HEK293T (cell line): Measurements from ENCODE around the gene TBC1D8.

ENCODE experiments used
- CTCF ChIA-PET: fragments of 350-600 bp; formaldehyde crosslinking; extraction: SDS; loops from one replicate; lab custom pipeline; 2021; ENCODE audit warnings: antibody characterized with exemption, inconsistent platforms; lab: Yijun Ruan, JAX
- POLR2A ChIA-PET: fragments of 350-600 bp; formaldehyde crosslinking; extraction: SDS; loops from one replicate; lab custom pipeline; 2020; ENCODE audit warnings: antibody characterized with exemption, inconsistent platforms; lab: Yijun Ruan, JAX
- DNase-seq: peaks from one replicate; pipeline ENCODE4 v3.0.0; 2012; ENCODE audit warnings: mixed read lengths; ENCODE audit errors: extremely low spot score
- ARNT ChIP-seq: fragments of 450-650 bp; IDR thresholded peaks from 2 replicates; pipeline ENCODE4 v1.6.1; 2017; ENCODE audit warnings: mild to moderate bottlenecking
- BHLHE40 ChIP-seq: fragments of 450-650 bp; IDR thresholded peaks from 2 replicates; pipeline ENCODE4 v1.6.1; 2016; ENCODE audit warnings: mild to moderate bottlenecking, moderate library complexity, borderline replicate concordance
- CTBP1 ChIP-seq: fragments of 450-650 bp; IDR thresholded peaks from 2 replicates; pipeline ENCODE4 v1.6.1; 2016; ENCODE audit warnings: borderline replicate concordance
- ELF4 ChIP-seq: fragments of 450-650 bp; IDR thresholded peaks from 2 replicates; pipeline ENCODE4 v1.6.1; 2017; ENCODE audit warnings: antibody characterized with exemption
- FOXA1 ChIP-seq: fragments of 450-650 bp; IDR thresholded peaks from 2 replicates; pipeline ENCODE4 v1.6.1; 2016; ENCODE audit warnings: mild to moderate bottlenecking
- FOXK2 ChIP-seq: fragments of 450-650 bp; IDR thresholded peaks from 2 replicates; pipeline ENCODE4 v1.6.1; 2016; ENCODE audit warnings: mild to moderate bottlenecking
- FOXM1 ChIP-seq: fragments of 450-650 bp; IDR thresholded peaks from 2 replicates; pipeline ENCODE4 v1.6.1; 2017; ENCODE audit warnings: mild to moderate bottlenecking, borderline replicate concordance
- HDGF ChIP-seq: fragments of 450-650 bp; IDR thresholded peaks from 2 replicates; pipeline ENCODE4 v1.6.1; 2017; ENCODE audit warnings: antibody characterized with exemption, borderline replicate concordance
- L3MBTL2 ChIP-seq: fragments of 450-650 bp; conservative IDR thresholded peaks from 2 replicates; pipeline ENCODE4 v1.6.1; 2016; ENCODE audit warnings: mild to moderate bottlenecking
- LEF1 ChIP-seq: fragments of 450-650 bp; IDR thresholded peaks from 2 replicates; pipeline ENCODE4 v1.6.1; 2017; ENCODE audit warnings: mild to moderate bottlenecking, borderline replicate concordance
- NFRKB ChIP-seq: fragments of 450-650 bp; IDR thresholded peaks from 2 replicates; pipeline ENCODE4 v1.6.1; 2016; ENCODE audit warnings: mild to moderate bottlenecking, moderate library complexity
- SP1 ChIP-seq: fragments of 450-650 bp; IDR thresholded peaks from 2 replicates; pipeline ENCODE4 v1.6.1; 2017
- SUZ12 ChIP-seq: fragments of 450-650 bp; IDR thresholded peaks from 2 replicates; pipeline ENCODE4 v1.6.1; 2016; ENCODE audit warnings: mild to moderate bottlenecking
- TARDBP ChIP-seq: fragments of 450-650 bp; IDR thresholded peaks from 2 replicates; pipeline ENCODE4 v1.6.1; 2016
- ZNF384 ChIP-seq: fragments of 450-650 bp; IDR thresholded peaks from 2 replicates; pipeline ENCODE4 v1.6.1; 2016
- TF ChIP-seq, protein P1 (sequence below): fragments of 450-650 bp; IDR thresholded peaks from 2 replicates; pipeline ENCODE4 v1.6.1; 2016

Gene TBC1D8

DNA sequence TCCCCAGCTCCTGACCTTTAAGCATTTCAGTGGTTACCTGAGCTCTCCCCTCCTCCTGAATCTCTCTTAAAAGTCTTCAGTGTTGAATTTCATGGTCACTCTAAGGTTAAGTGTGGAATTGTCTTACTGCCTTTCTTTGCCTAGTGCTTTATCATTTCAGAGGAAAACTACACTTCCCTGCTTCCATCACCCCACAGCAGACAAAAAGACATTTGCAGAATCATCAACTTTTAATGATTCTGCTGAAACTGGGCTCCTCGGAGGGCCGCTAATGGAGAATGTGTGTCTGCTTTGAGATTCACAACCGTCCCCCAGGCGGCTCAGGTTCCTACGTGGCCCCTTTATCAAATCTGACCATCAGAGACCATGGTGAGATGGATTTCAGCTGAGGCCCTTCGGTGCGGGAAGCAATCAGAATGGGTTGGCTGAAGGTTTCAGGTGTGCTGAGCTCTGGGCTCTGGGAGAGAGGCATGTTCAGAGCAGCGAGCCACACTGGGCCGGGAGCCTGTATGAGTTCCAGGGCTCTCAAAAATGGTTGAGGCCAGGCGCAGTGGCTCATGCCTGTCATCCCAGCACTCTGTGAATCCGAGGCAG, 41.9 kb upstream of the TBC1D8 start:
- TF ChIP-seq SP1 (no peak), NFRKB (no peak), ARNT (no peak), HDGF (no peak), SUZ12 (no peak)
- DNase-seq, result no peak
- ChIA-PET CTCF (interaction anchor here (1.8 kb wide), 1 partner anchor 12 kb away, joined by 5 read pairs; no protein-coding TSS in a partner anchor), POLR2A (no interaction called here)

DNA sequence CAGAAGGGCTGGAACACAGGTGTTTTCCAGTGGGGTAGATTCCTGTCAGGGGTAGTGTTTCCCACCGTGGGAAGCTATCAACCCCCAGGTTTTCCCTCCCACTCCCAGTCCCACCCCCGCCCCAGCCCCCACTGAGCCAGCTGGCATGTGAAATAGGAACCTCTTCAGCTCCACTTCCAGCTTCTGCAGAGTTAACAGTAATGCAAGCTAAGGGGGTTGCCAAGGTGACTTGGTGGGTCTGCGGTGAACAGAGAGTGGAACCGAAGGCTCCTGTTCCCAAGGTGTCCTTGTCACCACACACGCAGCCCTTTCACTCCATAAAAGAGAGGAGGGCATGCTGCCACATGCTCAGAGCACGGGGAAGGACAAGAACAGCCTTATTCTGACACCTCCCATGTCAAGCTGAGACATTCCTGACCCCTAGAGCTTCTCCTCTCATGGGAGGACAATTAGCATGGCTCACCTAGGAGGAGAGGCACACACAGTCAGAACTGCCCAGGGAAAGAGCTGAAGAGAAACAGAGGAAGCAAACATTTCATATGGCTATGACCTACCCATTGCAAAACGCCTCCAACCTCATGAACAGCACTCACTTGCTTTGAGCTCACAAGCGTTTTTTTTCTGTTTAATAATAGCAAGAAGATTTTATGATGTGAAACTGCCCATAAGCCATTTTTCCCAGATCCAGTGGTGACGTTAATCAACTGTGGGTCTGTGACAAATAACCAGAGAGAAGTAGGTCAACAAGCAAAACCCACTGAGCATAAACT, 39.8 kb upstream of the TBC1D8 start:
- ChIA-PET CTCF (interaction anchor here (0.7 to 3.7 kb wide), 2 partner anchors 14 to 117 kb away, joined by 7 to 21 read pairs; no protein-coding TSS in a partner anchor), POLR2A (interaction anchor here (0.6 kb wide), 1 partner anchor 40 kb away, joined by 3 read pairs; the partner anchor contains the start of gene TBC1D8)
- DNase-seq, result no peak
- TF ChIP-seq NFRKB, result no peak
- TF ChIP-seq ZNF384, result no peak
- no peak for TF ChIP-seq TARDBP
- no peak for TF ChIP-seq CTBP1
- no peak for TF ChIP-seq SP1
- no peak for TF ChIP-seq LEF1
- TF ChIP-seq HDGF, result no peak

DNA sequence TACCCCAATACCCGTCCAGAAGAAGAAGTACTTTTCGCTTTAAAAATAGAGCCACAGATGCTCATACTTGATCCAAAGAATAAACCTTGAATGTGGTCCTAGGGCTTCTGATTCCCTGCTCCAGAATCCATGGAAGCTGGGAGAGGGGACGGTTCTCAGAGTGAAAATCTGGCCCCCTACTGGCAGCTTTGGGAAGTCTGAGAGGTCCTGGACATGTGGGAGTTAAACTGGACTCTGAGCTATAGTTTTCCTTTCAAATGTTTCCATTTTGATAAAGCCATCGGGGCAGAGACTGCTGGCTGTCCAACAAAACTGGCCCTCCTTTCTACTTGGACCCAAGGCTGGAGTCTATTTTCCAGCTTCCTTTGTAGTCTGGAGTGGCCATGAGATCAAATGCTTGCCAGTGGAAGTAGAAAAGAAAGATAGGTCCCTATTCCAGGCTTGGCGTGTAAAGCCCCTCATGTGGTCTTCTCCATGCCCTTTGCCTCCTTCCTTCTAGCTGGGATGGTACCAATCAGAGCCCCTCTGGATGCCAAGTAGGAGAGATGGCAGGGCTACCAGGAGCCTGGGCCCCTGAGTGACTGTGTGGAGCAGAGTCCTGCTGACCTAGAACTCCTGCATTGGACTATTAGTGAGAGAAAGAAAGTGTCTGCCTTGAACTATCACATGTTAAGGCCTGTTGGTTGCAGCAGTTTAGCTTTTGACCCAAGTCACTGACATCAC, 37.7 kb upstream of the TBC1D8 start:
- DNase-seq, result peak; percentile 69
- CTCF ChIA-PET, result interaction anchor here (0.5 to 3.7 kb wide), 10 partner anchors 8 to 779 kb away, joined by 3 to 21 read pairs (median 3); no protein-coding TSS in a partner anchor
- POLR2A ChIA-PET, result interaction anchor here (0.9 kb wide), 1 partner anchor 64 kb away, joined by 3 read pairs; the partner anchor contains the start of gene CNOT11
- no peak for TF ChIP-seq FOXM1
- no peak for TF ChIP-seq ELF4
- TF ChIP-seq FOXK2, result no peak
- no peak for TF ChIP-seq TARDBP
- no peak for TF ChIP-seq L3MBTL2
- TF ChIP-seq LEF1, result no peak
- TF ChIP-seq ZNF384, result no peak
- TF ChIP-seq SUZ12, result no peak
- no peak for TF ChIP-seq CTBP1
- TF ChIP-seq BHLHE40, result no peak
- no peak for TF ChIP-seq ARNT
- TF ChIP-seq FOXA1, result no peak
- TF ChIP-seq NFRKB, result no peak
- TF ChIP-seq HDGF, result no peak
- TF ChIP-seq SP1, result no peak
- TF ChIP-seq, protein P1, sequence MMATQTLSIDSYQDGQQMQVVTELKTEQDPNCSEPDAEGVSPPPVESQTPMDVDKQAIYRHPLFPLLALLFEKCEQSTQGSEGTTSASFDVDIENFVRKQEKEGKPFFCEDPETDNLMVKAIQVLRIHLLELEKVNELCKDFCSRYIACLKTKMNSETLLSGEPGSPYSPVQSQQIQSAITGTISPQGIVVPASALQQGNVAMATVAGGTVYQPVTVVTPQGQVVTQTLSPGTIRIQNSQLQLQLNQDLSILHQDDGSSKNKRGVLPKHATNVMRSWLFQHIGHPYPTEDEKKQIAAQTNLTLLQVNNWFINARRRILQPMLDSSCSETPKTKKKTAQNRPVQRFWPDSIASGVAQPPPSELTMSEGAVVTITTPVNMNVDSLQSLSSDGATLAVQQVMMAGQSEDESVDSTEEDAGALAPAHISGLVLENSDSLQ, result no peak

DNA sequence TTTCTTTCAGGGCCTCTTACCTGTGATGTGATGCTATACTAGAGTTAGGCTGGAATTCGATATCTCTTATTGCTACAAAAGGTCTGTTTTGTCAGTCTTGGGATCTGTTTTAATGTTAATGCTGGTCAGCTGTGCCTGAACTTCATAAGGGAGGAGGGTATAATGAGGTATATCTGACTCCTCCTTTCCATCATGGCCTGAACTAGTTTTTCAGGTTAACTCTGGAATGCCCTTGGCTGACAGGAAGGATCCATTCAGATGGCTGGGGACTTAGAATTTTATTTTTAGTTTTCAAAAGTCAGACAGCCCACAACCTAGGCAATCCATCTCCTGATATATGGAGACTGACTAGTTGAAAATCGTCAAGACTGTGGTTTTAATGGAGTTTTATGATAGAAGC, 35.9 kb upstream of the TBC1D8 start:
- no peak for DNase-seq
- no peak for TF ChIP-seq TARDBP
- TF ChIP-seq, protein P1, result no peak
- TF ChIP-seq NFRKB, result no peak
- TF ChIP-seq ELF4, result no peak
- TF ChIP-seq LEF1, result no peak
- no peak for TF ChIP-seq ARNT
- no peak for TF ChIP-seq SUZ12
- no peak for TF ChIP-seq FOXM1
- TF ChIP-seq FOXK2, result no peak
- no peak for TF ChIP-seq FOXA1
- TF ChIP-seq L3MBTL2, result no peak
- TF ChIP-seq BHLHE40, result no peak
- no peak for TF ChIP-seq CTBP1
- TF ChIP-seq SP1, result no peak
- no peak for TF ChIP-seq HDGF
- TF ChIP-seq ZNF384, result no peak
- CTCF ChIA-PET, result no interaction called here
- POLR2A ChIA-PET, result no interaction called here

DNA sequence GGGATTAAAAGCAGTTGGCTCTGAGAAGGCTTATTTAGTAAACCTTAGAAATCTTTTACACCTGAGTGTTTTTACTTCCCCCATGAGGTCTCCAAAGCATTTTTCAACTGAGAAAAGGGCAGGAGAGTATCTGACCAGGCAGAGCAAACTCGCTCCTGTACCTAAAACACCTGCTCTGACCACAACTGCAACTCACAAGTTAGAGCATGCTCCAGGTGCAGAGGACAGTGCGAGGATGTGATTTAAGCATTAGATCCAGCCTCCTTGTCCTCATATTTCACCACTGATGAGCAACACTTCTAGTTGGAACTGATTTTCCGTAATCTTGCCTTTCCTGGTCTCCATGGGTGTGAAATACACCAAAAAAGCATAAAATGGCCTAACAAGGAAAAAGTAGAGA, 34.5 kb upstream of the TBC1D8 start:
- TF ChIP-seq TARDBP (no peak), ELF4 (no peak), FOXK2 (no peak), SUZ12 (no peak), ZNF384 (no peak), ARNT (no peak), L3MBTL2 (no peak), FOXM1 (no peak), HDGF (no peak), BHLHE40 (no peak)
- TF ChIP-seq, protein P1, result no peak
- ChIA-PET CTCF (no interaction called here), POLR2A (interaction anchor here (1.0 kb wide), 1 partner anchor 20 kb away, joined by 3 read pairs; no protein-coding TSS in a partner anchor)
- no peak for DNase-seq
